ENCODE results near the gene PTCH2. TPM values are rescaled to one million over a fixed set of nuclear protein-coding genes. Genes with fewer than 3 reads are reported as not detected.

PTCH2 gene
- total and polyA plus RNA-seq, 2 of the 13 experiments (the other 11 are each of a cell fraction or from before 2014, with no cell fraction given), result 0.60 to 1.5 TPM

DNA sequence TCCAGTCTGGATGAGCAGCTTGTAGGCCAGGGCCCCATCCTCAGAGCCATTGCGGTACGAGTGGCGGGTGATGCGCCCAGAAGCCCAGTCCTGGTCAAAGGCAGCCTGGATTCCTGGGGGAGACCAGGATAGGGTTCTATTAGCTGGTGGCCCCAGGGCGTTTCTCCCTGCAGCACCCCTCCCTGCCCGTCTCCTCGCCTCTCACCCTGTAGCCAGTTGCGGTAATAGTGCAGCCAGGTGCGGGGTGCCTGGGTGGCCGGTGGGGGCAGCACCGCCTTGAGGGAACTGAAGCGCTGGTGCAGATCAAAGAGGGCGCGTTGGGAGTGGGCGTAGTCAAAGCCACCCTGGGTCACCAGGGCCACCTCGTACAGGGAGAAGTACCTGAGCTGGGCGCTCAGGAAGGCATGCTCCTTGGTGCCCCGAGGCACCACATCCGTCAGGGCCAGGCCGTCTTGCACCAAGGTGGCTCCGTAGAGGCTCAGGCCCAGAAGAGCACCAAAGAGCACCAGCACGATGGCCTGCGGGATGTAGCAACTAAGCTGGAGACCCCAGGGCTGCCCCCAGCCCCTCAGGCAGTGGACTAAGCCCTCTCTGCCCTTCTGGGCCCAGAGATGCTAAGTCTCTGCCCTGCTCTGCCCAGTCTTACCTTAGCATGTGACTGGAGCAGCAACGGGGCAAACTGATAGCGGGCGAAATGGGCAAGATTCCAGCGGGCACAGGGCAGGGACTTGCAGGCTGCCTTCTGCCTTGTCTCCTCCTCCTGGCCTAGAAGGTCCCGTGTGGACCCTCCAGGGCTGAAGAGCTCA lies 15.7 kb downstream of the PTCH2 start (continued):
- no peak for TF ChIP-seq ZNF510 (CRISPR knock-in tag; IDR thresholded peaks at IDR 0.05; ENCODE audit: low read depth)
- 0 out of 2 replicates have a peak, but pooled peaks have one; percentile 13 for TF ChIP-seq ZMYM3 (CRISPR knock-in tag; IDR thresholded peaks at IDR 0.05)
- no peak for TF ChIP-seq ATRX (CRISPR knock-in tag; IDR thresholded peaks at IDR 0.05; ENCODE audit: borderline replicate concordance)
- TF ChIP-seq HDAC2 (CRISPR knock-in tag; IDR thresholded peaks at IDR 0.05), result no peak; the same call in 1 of the 2 replicates
- TF ChIP-seq ZIK1 (CRISPR knock-in tag; IDR thresholded peaks at IDR 0.05; ENCODE audit: borderline replicate concordance, low read depth), result no peak
- TF ChIP-seq ZNF570 (CRISPR knock-in tag; IDR thresholded peaks at IDR 0.05; ENCODE audit: borderline replicate concordance), result no peak
- no peak for TF ChIP-seq TOPORS (CRISPR knock-in tag; IDR thresholded peaks at IDR 0.05)
- TF ChIP-seq ASH2L (IDR thresholded peaks at IDR 0.05; ENCODE audit: insufficient read length, low read depth, low read length), result no peak
- TF ChIP-seq RAD21 (CRISPR knock-in tag; IDR thresholded peaks at IDR 0.05), result peak; percentile 66
- TF ChIP-seq ZNF24 (IDR thresholded peaks at IDR 0.05), result no peak
- TF ChIP-seq PHB2 (IDR thresholded peaks at IDR 0.05; ENCODE audit: partially characterized antibody), result no peak
- TF ChIP-seq ZBTB21 (CRISPR knock-in tag; IDR thresholded peaks at IDR 0.05), result no peak
- peak; percentile 73 for TF ChIP-seq KDM5B (CRISPR knock-in tag; IDR thresholded peaks at IDR 0.05; ENCODE audit: borderline replicate concordance)
- TF ChIP-seq, protein P1, sequence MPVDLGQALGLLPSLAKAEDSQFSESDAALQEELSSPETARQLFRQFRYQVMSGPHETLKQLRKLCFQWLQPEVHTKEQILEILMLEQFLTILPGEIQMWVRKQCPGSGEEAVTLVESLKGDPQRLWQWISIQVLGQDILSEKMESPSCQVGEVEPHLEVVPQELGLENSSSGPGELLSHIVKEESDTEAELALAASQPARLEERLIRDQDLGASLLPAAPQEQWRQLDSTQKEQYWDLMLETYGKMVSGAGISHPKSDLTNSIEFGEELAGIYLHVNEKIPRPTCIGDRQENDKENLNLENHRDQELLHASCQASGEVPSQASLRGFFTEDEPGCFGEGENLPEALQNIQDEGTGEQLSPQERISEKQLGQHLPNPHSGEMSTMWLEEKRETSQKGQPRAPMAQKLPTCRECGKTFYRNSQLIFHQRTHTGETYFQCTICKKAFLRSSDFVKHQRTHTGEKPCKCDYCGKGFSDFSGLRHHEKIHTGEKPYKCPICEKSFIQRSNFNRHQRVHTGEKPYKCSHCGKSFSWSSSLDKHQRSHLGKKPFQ (CRISPR knock-in tag; IDR thresholded peaks at IDR 0.05; ENCODE audit: insufficient replicate concordance), result no peak
- peak; percentile 39; the same call in 1 of the 2 replicates for TF ChIP-seq NCOA2 (CRISPR knock-in tag; IDR thresholded peaks at IDR 0.05)
- TF ChIP-seq, protein P2, sequence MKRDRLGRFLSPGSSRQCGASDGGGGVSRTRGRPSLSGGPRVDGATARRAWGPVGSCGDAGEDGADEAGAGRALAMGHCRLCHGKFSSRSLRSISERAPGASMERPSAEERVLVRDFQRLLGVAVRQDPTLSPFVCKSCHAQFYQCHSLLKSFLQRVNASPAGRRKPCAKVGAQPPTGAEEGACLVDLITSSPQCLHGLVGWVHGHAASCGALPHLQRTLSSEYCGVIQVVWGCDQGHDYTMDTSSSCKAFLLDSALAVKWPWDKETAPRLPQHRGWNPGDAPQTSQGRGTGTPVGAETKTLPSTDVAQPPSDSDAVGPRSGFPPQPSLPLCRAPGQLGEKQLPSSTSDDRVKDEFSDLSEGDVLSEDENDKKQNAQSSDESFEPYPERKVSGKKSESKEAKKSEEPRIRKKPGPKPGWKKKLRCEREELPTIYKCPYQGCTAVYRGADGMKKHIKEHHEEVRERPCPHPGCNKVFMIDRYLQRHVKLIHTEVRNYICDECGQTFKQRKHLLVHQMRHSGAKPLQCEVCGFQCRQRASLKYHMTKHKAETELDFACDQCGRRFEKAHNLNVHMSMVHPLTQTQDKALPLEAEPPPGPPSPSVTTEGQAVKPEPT (CRISPR knock-in tag; IDR thresholded peaks at IDR 0.05; ENCODE audit: low read depth), result peak; percentile 60; the same call in 1 of the 2 replicates
- TF ChIP-seq HNRNPL (IDR thresholded peaks at IDR 0.05; ENCODE audit: low read depth, low read length), result peak; percentile 90
- TF ChIP-seq, protein P3, sequence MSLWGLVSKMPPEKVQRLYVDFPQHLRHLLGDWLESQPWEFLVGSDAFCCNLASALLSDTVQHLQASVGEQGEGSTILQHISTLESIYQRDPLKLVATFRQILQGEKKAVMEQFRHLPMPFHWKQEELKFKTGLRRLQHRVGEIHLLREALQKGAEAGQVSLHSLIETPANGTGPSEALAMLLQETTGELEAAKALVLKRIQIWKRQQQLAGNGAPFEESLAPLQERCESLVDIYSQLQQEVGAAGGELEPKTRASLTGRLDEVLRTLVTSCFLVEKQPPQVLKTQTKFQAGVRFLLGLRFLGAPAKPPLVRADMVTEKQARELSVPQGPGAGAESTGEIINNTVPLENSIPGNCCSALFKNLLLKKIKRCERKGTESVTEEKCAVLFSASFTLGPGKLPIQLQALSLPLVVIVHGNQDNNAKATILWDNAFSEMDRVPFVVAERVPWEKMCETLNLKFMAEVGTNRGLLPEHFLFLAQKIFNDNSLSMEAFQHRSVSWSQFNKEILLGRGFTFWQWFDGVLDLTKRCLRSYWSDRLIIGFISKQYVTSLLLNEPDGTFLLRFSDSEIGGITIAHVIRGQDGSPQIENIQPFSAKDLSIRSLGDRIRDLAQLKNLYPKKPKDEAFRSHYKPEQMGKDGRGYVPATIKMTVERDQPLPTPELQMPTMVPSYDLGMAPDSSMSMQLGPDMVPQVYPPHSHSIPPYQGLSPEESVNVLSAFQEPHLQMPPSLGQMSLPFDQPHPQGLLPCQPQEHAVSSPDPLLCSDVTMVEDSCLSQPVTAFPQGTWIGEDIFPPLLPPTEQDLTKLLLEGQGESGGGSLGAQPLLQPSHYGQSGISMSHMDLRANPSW (CRISPR knock-in tag; IDR thresholded peaks at IDR 0.05; ENCODE audit: borderline replicate concordance), result no peak
- TF ChIP-seq ZNF891 (CRISPR knock-in tag; IDR thresholded peaks at IDR 0.05), result peak; percentile 22; the same call in 1 of the 2 replicates
- TF ChIP-seq, protein P4, sequence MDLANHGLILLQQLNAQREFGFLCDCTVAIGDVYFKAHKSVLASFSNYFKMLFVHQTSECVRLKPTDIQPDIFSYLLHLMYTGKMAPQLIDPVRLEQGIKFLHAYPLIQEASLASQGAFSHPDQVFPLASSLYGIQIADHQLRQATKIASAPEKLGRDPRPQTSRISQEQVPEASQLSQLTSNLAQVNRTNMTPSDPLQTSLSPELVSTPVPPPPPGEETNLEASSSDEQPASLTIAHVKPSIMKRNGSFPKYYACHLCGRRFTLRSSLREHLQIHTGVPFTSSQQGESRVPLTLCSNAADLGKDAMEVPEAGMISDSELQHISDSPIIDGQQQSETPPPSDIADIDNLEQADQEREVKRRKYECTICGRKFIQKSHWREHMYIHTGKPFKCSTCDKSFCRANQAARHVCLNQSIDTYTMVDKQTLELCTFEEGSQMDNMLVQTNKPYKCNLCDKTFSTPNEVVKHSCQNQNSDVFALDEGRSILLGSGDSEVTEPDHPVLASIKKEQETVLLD (CRISPR knock-in tag; IDR thresholded peaks at IDR 0.05; ENCODE audit: low read depth), result no peak
- peak; percentile 33; the same call in 1 of the 2 replicates for TF ChIP-seq MED1 (CRISPR knock-in tag; IDR thresholded peaks at IDR 0.05)
- TF ChIP-seq JUN (CRISPR knock-in tag; IDR thresholded peaks at IDR 0.05), result no peak
- no peak for TF ChIP-seq SP2 (CRISPR knock-in tag; IDR thresholded peaks at IDR 0.05)

Data from HepG2 (cell line).